Measurements from ENCODE around the gene ITGB3BP.

DNA sequence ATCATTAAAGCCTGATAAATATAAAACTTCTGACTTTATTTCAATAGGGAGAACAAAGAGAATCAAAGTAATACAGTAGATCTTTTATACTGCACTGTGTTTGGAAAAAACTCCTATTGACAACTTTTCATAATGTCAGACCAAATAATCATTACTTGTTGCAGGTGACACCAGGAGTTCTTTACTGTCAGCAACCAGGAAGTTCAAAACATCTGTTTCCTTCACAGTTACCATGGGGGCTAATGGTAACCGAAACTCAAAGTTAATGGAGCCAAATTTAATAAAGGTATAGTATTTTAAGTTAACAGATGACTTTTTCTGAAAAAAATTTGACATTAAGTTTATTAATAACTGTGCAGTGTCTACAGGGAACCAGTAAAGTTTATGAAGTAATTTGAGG is 10.9 kb upstream of the ITGB3BP start:
- TF ChIP-seq, protein P1, sequence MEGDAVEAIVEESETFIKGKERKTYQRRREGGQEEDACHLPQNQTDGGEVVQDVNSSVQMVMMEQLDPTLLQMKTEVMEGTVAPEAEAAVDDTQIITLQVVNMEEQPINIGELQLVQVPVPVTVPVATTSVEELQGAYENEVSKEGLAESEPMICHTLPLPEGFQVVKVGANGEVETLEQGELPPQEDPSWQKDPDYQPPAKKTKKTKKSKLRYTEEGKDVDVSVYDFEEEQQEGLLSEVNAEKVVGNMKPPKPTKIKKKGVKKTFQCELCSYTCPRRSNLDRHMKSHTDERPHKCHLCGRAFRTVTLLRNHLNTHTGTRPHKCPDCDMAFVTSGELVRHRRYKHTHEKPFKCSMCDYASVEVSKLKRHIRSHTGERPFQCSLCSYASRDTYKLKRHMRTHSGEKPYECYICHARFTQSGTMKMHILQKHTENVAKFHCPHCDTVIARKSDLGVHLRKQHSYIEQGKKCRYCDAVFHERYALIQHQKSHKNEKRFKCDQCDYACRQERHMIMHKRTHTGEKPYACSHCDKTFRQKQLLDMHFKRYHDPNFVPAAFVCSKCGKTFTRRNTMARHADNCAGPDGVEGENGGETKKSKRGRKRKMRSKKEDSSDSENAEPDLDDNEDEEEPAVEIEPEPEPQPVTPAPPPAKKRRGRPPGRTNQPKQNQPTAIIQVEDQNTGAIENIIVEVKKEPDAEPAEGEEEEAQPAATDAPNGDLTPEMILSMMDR (IDR thresholded peaks at IDR 0.05): no peak
- TF ChIP-seq POLR2AphosphoS5 (IDR thresholded peaks at IDR 0.05) (no peak), POLR2A (IDR thresholded peaks at IDR 0.05) (no peak)

Measured in prostate gland (tissue), 2 donors.